HL-60 (cell line): ENCODE measurements around the gene RFXANK.

ENCODE experiments used
- POLR2AphosphoS5 ChIP-seq: IDR thresholded peaks from 2 replicates; pipeline ENCODE4 v1.6.1; 2012; ENCODE audit warnings: low read depth
- SPI1 ChIP-seq: IDR thresholded peaks from 2 replicates; pipeline ENCODE4 v1.6.1; 2012; ENCODE audit warnings: low read depth, mild to moderate bottlenecking, borderline replicate concordance
- TF ChIP-seq, protein P1 (sequence below): IDR thresholded peaks from one replicate; pipeline ENCODE4 v1.5.1; 2011; ENCODE audit warnings: low read length, control low read depth, inconsistent platforms; ENCODE audit not compliant: insufficient read depth

- TF ChIP-seq, protein P1, sequence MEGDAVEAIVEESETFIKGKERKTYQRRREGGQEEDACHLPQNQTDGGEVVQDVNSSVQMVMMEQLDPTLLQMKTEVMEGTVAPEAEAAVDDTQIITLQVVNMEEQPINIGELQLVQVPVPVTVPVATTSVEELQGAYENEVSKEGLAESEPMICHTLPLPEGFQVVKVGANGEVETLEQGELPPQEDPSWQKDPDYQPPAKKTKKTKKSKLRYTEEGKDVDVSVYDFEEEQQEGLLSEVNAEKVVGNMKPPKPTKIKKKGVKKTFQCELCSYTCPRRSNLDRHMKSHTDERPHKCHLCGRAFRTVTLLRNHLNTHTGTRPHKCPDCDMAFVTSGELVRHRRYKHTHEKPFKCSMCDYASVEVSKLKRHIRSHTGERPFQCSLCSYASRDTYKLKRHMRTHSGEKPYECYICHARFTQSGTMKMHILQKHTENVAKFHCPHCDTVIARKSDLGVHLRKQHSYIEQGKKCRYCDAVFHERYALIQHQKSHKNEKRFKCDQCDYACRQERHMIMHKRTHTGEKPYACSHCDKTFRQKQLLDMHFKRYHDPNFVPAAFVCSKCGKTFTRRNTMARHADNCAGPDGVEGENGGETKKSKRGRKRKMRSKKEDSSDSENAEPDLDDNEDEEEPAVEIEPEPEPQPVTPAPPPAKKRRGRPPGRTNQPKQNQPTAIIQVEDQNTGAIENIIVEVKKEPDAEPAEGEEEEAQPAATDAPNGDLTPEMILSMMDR, result no peak
- TF ChIP-seq POLR2AphosphoS5, result no peak; the same call in none of the 2 replicates
- TF ChIP-seq SPI1, result peak; percentile 61; the same call in 1 of the 2 replicates
Measured at GRCh38 chr19:19203012-19203856, 11.2 kb downstream of the RFXANK start, which contains the start of gene NR2C2AP.
